Left renal cortex interstitium (tissue), 4 donors: Measurements from ENCODE around the gene C10orf90. TPM values are rescaled to one million over a fixed set of nuclear protein-coding genes. Genes with fewer than 3 reads are reported as not detected.

Experiments used
- DNase-seq, 4 donors: peaks; one replicate each; pipeline ENCODE4 v3.0.0-alpha.2; 2013; ENCODE audit warnings: low read depth in 4 of 4, low spot score in 2 of 4, missing footprints in 1 of 4
- polyA plus RNA-seq, 4 donors: library from polyadenylated mRNA; unstranded; fragments of 120-200 nt; gene quantifications; one replicate each; pipeline ENCODE4 v1.2.1, GENCODE V29; 2013; ENCODE audit not compliant: insufficient read length in 4 of 4

Gene C10orf90
- polyA plus RNA-seq, 4 donors = 0.39 to 0.88 (median 0.53) TPM

- DNase-seq = no peak
Observed at GRCh38 chr10:126675656-126676438, 5.4 kb upstream of the C10orf90 start.

- DNase-seq = no peak
Observed at GRCh38 chr10:126674741-126675515, 4.4 kb upstream of the C10orf90 start.

GRCh38 chr10:126673565-126673964 is 3.1 kb upstream of the C10orf90 start:
- no peak for DNase-seq

DNA sequence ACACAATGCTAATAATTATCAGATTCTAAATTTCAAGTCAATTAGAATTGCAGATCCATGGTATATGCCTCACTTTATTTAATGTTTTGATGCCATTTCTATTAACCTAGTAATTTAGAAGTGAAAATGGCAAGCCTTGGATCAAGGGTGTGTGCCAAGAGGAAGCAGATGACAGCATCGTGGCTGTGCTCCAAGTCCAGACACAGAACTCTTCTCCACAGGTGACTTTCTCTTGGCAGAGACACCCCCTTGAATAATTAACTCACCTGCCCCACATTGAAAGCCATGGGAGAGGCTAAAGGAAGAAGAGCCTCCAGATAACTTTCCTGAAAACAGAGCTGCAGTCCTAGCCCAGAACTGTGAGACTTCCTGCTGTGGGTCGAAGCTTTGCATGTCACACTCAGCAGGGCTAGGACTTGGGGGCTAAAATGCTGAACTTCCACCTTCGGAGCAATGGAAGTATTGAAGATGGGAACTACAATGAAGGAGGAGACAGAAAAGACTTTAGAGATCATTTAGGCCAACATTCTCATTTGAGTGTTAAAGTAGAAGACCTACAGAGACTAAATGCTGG is 996 bp upstream of the C10orf90 start:
- DNase-seq = no peak

GRCh38 chr10:126670895-126671261 is 385 bp upstream of the C10orf90 start:
- no peak for DNase-seq

GRCh38 chr10:126669168-126669567 is 1.3 kb downstream of the C10orf90 start:
- DNase-seq = no peak

DNA sequence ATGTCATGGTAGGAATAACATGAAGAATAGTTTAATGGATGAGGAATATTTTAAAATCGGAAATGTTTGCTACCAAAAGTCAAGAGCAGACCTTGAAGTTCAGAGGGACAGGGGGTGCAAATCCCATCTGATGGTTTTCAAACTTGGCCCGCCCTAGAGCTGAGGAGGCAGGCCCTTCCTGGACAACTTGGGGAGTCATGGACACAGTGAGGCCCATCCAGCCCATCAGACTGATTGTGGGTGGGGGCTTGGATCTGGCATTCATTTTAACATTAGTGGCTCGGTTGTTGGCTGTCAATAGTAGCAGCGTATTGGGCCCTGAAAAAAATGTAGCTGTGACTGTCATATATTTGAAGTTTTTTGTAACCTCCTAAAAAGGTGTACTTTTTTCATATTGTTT is 2.0 kb downstream of the C10orf90 start:
- no peak for DNase-seq

- no peak for DNase-seq
Observed at GRCh38 chr10:126667568-126667967, 2.9 kb downstream of the C10orf90 start.

DNA sequence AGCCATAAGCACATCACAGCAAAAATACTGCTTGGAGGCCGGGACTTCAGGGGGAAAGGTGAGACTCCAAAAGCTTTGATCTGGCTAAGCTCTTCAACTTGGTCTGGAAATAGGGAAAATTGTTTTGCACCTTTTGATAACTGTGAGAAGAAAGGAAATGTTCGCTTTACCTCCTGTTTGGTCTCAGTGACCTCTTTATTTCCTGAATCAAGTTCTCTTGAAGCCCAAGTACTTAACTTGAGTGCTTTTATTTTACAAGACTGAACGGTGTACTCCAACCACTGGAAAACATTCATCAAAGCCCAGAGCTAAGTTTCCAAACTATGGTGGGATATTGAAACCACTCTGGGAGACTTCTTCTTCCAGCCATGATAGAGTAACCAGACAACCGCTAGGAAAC is 5.3 kb downstream of the C10orf90 start:
- DNase-seq = no peak

- DNase-seq = no peak
Observed at GRCh38 chr10:126663880-126664279, 6.6 kb downstream of the C10orf90 start.

GRCh38 chr10:126663328-126663727 is 7.2 kb downstream of the C10orf90 start:
- no peak for DNase-seq

GRCh38 chr10:126661841-126662515 is 8.5 kb downstream of the C10orf90 start:
- DNase-seq = no peak

DNA sequence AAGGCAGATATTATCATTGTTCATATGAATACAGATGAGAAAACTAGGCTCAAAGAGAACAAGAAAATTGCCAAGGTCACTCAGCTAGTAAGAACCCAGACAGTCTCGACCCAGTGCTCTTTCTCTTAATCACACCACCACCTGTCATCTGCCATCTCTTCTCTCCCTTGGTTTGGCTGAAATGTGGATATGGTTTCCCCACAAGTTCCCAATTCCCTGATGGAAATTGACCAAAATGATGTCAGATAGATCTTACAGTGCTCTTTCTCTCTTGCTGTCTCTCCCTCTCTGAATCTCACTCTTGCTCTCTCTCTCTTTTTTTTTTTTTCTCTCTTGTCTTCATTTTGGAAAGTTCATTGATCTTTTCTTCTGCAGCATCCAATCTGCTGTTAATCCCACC is 9.1 kb downstream of the C10orf90 start:
- no peak for DNase-seq

DNA sequence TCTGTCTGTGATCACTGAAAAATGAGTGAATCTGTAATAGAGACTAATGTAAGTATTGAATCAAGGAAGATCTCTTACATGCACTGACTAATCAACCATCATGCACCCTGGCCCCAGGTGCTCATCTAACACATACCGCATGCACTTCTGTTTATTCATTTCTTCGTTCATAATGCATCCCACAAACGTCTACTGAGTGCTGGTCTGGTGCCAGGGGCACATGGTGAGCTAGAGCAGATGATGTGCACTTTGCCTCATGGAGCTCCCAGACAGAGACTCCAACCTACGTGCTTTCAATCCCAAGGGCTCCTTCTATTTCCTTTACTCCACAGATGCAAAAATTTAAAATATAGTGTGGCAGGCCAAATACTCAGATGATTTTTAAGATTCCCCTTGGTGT is 10.7 kb downstream of the C10orf90 start:
- no peak for DNase-seq

DNA sequence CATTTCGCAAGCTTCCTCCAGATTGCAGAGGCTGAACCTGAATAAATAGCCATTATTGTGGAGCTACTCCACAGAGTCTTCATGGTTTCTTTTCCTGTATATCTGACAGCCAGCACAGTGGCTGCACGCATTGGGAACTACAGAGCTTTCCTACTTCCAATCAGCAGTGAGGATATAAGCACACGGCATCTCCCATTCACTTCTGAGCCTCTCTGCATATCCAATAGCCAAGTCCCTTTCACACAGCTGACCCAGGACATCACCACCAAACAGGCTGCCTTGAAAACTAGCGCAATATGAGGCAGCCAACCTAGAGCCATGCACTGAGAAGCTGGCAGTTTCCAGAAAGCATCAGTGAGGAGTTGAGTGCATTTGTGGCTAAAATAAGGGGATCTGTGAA is 11.6 kb downstream of the C10orf90 start:
- DNase-seq = no peak

GRCh38 chr10:126654579-126654978 is 15.9 kb downstream of the C10orf90 start:
- DNase-seq = no peak

DNA sequence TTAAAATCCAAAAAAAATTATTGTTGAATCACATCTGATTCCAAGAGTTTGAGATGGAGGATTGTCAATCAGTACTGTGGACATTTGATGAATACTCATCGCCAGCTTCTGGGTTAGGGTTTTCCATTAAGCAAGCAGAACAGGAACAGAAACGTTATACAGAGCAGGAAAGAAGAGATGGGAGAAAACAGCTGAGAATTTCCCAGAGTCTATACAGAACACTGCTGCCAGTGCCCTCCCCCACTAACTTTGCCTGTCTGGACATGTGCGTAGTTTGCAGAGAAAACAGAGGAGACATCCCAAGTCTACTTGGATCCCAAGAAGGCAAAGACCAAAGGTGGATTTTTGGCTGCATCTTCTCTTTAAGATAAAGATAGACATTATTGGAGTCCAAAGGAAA is 19.0 kb downstream of the C10orf90 start:
- DNase-seq = no peak

DNA sequence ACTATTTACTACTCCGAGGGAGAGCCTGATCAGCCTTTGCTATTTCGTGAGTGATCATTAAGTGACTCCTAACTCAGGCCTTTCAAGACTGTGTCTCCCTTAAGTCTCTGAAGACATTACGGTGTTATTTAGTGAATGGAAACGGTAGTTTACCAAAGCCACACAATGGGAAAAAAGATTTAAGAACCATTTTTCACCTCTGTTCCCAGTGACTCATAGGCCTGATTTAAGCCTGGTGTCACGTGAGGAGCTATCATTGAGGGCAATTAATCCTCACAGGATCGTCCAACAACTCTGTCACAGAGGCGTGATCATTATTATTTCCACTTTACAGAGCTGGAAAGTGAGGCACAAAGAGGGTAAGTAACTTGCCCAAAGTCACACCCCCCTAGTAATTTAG is 20.3 kb downstream of the C10orf90 start:
- no peak for DNase-seq

- DNase-seq = no peak
Observed at GRCh38 chr10:126647116-126647515, 23.4 kb downstream of the C10orf90 start.

GRCh38 chr10:126646110-126646509 is 24.4 kb downstream of the C10orf90 start:
- no peak for DNase-seq

DNA sequence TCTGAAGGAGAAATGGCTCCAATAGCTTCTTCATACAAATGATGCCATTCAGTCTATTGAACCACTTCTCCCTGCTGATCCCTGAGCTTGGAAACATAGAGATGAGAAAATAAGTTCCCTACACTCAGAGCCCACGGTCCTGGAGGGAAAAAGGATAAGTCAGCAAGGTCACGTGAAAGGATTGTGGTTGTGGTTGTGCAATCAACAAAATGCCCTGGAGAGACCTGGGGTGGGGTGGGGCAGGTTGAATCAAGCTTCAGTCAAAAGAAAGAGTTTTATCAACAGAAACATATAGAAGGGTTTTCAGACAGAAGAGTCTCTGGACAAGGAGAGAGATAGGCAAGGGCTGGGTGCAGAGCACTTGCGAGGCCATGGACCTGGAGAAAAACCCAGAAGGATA is 30.1 kb downstream of the C10orf90 start:
- no peak for DNase-seq
